IMR-90 (cell line): ENCODE data around the gene FUT4. TPM values are rescaled to one million over a fixed set of nuclear protein-coding genes. Genes with fewer than 3 reads are reported as not detected.

Experiments
- ATAC-seq: fragments of 200-7000 bp; cut with Tn5 transposase; 2 replicates; pipeline ENCODE4 v1.9.1; 2020; ENCODE audit warnings: low read depth, mild to moderate bottlenecking, moderate library complexity
- BruUV-seq: library from RNA; stranded (reverse); fragments of 400-500 nt; replicated peaks from 2 replicates; lab custom pipeline; 2021; lab: Mats Ljungman, UMichigan
- CTCF ChIA-PET: fragments of 300-600 bp; formaldehyde crosslinking; extraction: SDS; loops from one replicate; lab custom pipeline; 2021; ENCODE audit warnings: antibody characterized with exemption; lab: Yijun Ruan, JAX
- POLR2A ChIA-PET: fragments of 300-600 bp; sonication (Branson Sonifier 250); formaldehyde crosslinking; loops from one replicate; lab custom pipeline; 2022; ENCODE audit warnings: antibody characterized with exemption; ENCODE audit not compliant: unreplicated experiment; lab: Charles Lee
- DNase-seq: peaks from one replicate; pipeline ENCODE4 v3.0.0; 2013
- H2AFZ ChIP-seq: replicated peaks from 2 replicates; pipeline ENCODE3; 2013; ENCODE audit warnings: low read length, mild to moderate bottlenecking; ENCODE audit not compliant: poor library complexity
- H2AK5ac ChIP-seq: 2 replicates; pipeline ENCODE4 v1.6.1; 2013; ENCODE audit warnings: low read depth, low read length, inconsistent platforms
- H2AK9ac ChIP-seq: replicated peaks from 2 replicates; pipeline ENCODE3; 2013; ENCODE audit warnings: mild to moderate bottlenecking, low read depth, low read length, moderate library complexity; ENCODE audit not compliant: poor library complexity
- H2BK120ac ChIP-seq: 2 replicates; pipeline ENCODE4 v1.6.1; 2013; ENCODE audit warnings: low read depth, low read length, inconsistent platforms
- H2BK15ac ChIP-seq: 3 replicates; pipeline ENCODE4 v1.6.1; 2013; ENCODE audit warnings: low read depth, low read length, inconsistent platforms
- H2BK20ac ChIP-seq: 2 replicates; pipeline ENCODE4 v1.6.1; 2013; ENCODE audit warnings: low read depth, mild to moderate bottlenecking, inconsistent platforms, low read length, moderate library complexity
- H2BK5ac ChIP-seq: 2 replicates; pipeline ENCODE4 v1.6.1; 2013; ENCODE audit warnings: mild to moderate bottlenecking, low read depth, low read length, inconsistent platforms; ENCODE audit not compliant: poor library complexity, severe bottlenecking
- H3K14ac ChIP-seq: replicated peaks from 2 replicates; pipeline ENCODE4 v1.6.1; 2013; ENCODE audit warnings: low read depth, low read length, inconsistent platforms
- H3K18ac ChIP-seq: 2 replicates; pipeline ENCODE4 v1.6.1; 2013; ENCODE audit warnings: low read depth, low read length, control low read depth
- H3K23ac ChIP-seq: 2 replicates; pipeline ENCODE4 v1.6.1; 2013; ENCODE audit warnings: low read depth, low read length, inconsistent platforms
- H3K27ac ChIP-seq: 2 replicates; pipeline ENCODE4 v1.5.1; 2013; ENCODE audit warnings: mild to moderate bottlenecking, control low read depth, low read length; ENCODE audit not compliant: insufficient read depth
- H3K27me3 ChIP-seq: 2 replicates; pipeline ENCODE4 v1.6.1; 2013; ENCODE audit warnings: low read length; ENCODE audit not compliant: control insufficient read depth, insufficient read depth
- H3K36me3 ChIP-seq: 2 replicates; pipeline ENCODE4 v1.6.1; 2013; ENCODE audit warnings: low read length, mixed read lengths; ENCODE audit not compliant: control insufficient read depth, insufficient read depth
- H3K4ac ChIP-seq: 2 replicates; pipeline ENCODE4 v1.6.1; 2013; ENCODE audit warnings: low read depth, low read length, inconsistent platforms
- H3K4me1 ChIP-seq: 2 replicates; pipeline ENCODE4 v1.6.1; 2013; ENCODE audit warnings: low read length, mixed read lengths; ENCODE audit not compliant: control insufficient read depth, insufficient read depth
- H3K4me2 ChIP-seq: 2 replicates; pipeline ENCODE4 v1.6.1; 2013; ENCODE audit warnings: low read depth, mild to moderate bottlenecking, control low read depth, low read length, moderate library complexity
- H3K4me3 ChIP-seq: 2 replicates; pipeline ENCODE4 v1.5.1; 2013; ENCODE audit warnings: low read depth, mild to moderate bottlenecking, control low read depth, low read length, moderate library complexity; ENCODE audit not compliant: insufficient read depth
- H3K56ac ChIP-seq: 2 replicates; pipeline ENCODE4 v1.6.1; 2013; ENCODE audit warnings: low read length, inconsistent platforms; ENCODE audit not compliant: insufficient read depth; ENCODE audit errors: extremely low read depth
- H3K79me1 ChIP-seq, 2 experiments: 2 replicates each; pipeline ENCODE4 v1.6.1; 2013; ENCODE audit warnings: low read length in 2 of 2, inconsistent platforms in 1 of 2, low read depth in 1 of 2
- H3K9ac ChIP-seq: 2 replicates; pipeline ENCODE4 v1.6.1; 2013; ENCODE audit warnings: low read depth, low read length, control low read depth
- H3K9me1 ChIP-seq: 2 replicates; pipeline ENCODE4 v1.6.1; 2013; ENCODE audit warnings: low read length, inconsistent platforms; ENCODE audit not compliant: insufficient read depth
- H3K9me3 ChIP-seq: 2 replicates; pipeline ENCODE4 v1.6.1; 2013; ENCODE audit warnings: low read length; ENCODE audit not compliant: control insufficient read depth, insufficient read depth
- H4K20me1 ChIP-seq: 2 replicates; pipeline ENCODE4 v1.6.1; 2013; ENCODE audit warnings: low read length, inconsistent platforms; ENCODE audit not compliant: insufficient read depth
- H4K5ac ChIP-seq: 2 replicates; pipeline ENCODE4 v1.6.1; 2013; ENCODE audit warnings: mild to moderate bottlenecking, low read depth, low read length, control low read depth
- H4K8ac ChIP-seq, 2 experiments: 2 replicates each; pipeline ENCODE4 v1.6.1; 2013; ENCODE audit warnings: low read depth in 2 of 2, low read length in 2 of 2, control low read depth in 1 of 2, inconsistent platforms in 1 of 2
- H4K91ac ChIP-seq: 2 replicates; pipeline ENCODE4 v1.6.1; 2013; ENCODE audit warnings: low read depth, low read length, inconsistent platforms; ENCODE audit not compliant: insufficient read depth
- FOS ChIP-seq: fragments of 150-350 bp; IDR thresholded peaks from 2 replicates; pipeline ENCODE4 v1.6.1; 2016; ENCODE audit warnings: low read depth, low read length
- MAFK ChIP-seq: IDR thresholded peaks from 2 replicates; pipeline ENCODE4 v1.6.1; 2012; ENCODE audit warnings: low read depth, low read length, improper control_type of control experiment
- MAZ ChIP-seq: IDR thresholded peaks from 2 replicates; pipeline ENCODE4 v1.6.1; 2012; ENCODE audit warnings: low read depth, mild to moderate bottlenecking, low read length, improper control_type of control experiment, moderate library complexity, borderline replicate concordance
- NFE2L2 ChIP-seq: fragments of 150-350 bp; IDR thresholded peaks from 2 replicates; pipeline ENCODE4 v1.6.1; 2016; ENCODE audit warnings: low read depth, mild to moderate bottlenecking, low read length
- RAD21 ChIP-seq: IDR thresholded peaks from 2 replicates; pipeline ENCODE4 v1.6.1; 2012; ENCODE audit warnings: low read length, improper control_type of control experiment
- RCOR1 ChIP-seq: IDR thresholded peaks from 2 replicates; pipeline ENCODE4 v1.6.1; 2012; ENCODE audit warnings: mild to moderate bottlenecking, low read length, improper control_type of control experiment; ENCODE audit not compliant: insufficient replicate concordance
- SMC3 ChIP-seq: fragments of 150-350 bp; IDR thresholded peaks from 2 replicates; pipeline ENCODE4 v1.6.1; 2016; ENCODE audit warnings: low read depth, mild to moderate bottlenecking, antibody characterized with exemption, low read length, moderate library complexity
- WGBS, 2 experiments: methylation state at CpG; one replicate each; pipeline versions ENCODE4 v1.1.5 to v1.1.7; 2013; ENCODE audit warnings: missing lambda C conversion rate in 2 of 2; ENCODE audit not compliant: insufficient read length in 1 of 2; ENCODE audit errors: extremely low coverage in 2 of 2; 5-methylcytosine and 5-hydroxymethylcytosine counted together
- dilution Hi-C: fragments of 300-500 bp; cut with HindIII; formaldehyde crosslinking; loops from one replicate; pipeline ENCODE4 v1.14.3; 2018; ENCODE audit warnings: low sequenced_read_pairs; ENCODE audit not compliant: unreplicated experiment
- in situ Hi-C: fragments of 300-500 bp; cut with MboI; formaldehyde crosslinking; loops from 3 replicates; pipeline ENCODE4 v1.14.3; 2019; ENCODE audit warnings: low sequenced_read_pairs, inconsistent platforms, mixed read lengths
- intact Hi-C: fragments of 100-400 bp; cut with micrococcal nuclease; formaldehyde crosslinking; loops from 2 replicates; pipeline ENCODE4 v1.10.0; 2022
- polyA plus RNA-seq, 3 experiments: library from polyadenylated mRNA; depleted of rRNA; stranded (reverse); fragments of >200 nt; gene quantifications; 2 replicates each; pipeline ENCODE4 v1.2.3, GENCODE V29; 2012; ENCODE audit warnings: low replicate concordance in 1 of 3
- total RNA-seq: library from RNA; depleted of rRNA; stranded (reverse); fragments of >200 nt; gene quantifications from 2 replicates; pipeline ENCODE4 v1.2.3, GENCODE V29; 2012
- TF ChIP-seq, protein P1 (sequence below): conservative IDR thresholded peaks from 2 replicates; pipeline ENCODE4 v1.5.1; 2012; ENCODE audit warnings: mild to moderate bottlenecking, low read depth, low read length, improper control_type of control experiment

FUT4 gene
- total and polyA plus RNA-seq, 2 of the 4 experiments (the other 2 are of a cell fraction), result 2.2 to 2.4 TPM

DNA sequence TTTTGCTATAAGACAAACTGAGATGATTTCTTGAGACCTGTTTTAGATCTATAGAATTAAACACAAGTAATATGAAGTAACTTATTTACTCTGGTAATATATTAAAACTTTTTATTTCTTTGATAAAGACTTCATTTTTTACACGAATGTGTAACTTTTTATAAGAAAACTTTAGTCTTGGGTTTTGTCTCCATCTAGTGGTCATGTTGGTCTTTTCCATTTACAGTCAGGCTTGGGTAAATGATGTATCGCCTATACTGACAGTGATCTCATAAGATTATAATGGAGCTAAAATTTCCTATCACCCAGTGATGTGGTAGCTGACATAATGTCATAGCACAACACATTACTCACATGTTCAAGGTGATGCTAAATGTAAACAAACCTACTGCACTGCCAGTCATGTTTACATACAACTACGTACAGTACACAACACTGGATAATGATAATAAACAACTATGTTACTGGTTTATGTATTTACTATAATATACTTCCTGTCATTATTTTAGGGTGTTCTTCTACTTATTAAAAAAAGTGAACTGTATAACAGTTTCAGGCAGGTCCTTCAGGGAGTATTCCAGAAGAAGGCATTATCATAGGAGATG, 38.9 kb upstream of the FUT4 start:
- no peak overlapping the region for H3K23ac ChIP-seq
- H2BK15ac ChIP-seq, result no peak overlapping the region
- H3K27ac ChIP-seq, result no peak overlapping the region
- ChIA-PET POLR2A (interaction anchor here (0.6 kb wide), 1 partner anchor 10 kb away, joined by 3 read pairs; no protein-coding TSS in a partner anchor), CTCF (interaction anchor here (0.7 to 1.4 kb wide), 7 partner anchors 10 to 609 kb away, joined by 3 to 7 read pairs (median 4); no protein-coding TSS in a partner anchor)
- no peak overlapping the region for H3K4me2 ChIP-seq
- H3K9me3 ChIP-seq, result no peaks in the 10 kb centered on the region
- TF ChIP-seq FOS (no peak), MAZ (no peak), RCOR1 (no peak), SMC3 (peak; percentile 67), NFE2L2 (no peak), RAD21 (peak; percentile 78), MAFK (no peak)
- TF ChIP-seq, protein P1, sequence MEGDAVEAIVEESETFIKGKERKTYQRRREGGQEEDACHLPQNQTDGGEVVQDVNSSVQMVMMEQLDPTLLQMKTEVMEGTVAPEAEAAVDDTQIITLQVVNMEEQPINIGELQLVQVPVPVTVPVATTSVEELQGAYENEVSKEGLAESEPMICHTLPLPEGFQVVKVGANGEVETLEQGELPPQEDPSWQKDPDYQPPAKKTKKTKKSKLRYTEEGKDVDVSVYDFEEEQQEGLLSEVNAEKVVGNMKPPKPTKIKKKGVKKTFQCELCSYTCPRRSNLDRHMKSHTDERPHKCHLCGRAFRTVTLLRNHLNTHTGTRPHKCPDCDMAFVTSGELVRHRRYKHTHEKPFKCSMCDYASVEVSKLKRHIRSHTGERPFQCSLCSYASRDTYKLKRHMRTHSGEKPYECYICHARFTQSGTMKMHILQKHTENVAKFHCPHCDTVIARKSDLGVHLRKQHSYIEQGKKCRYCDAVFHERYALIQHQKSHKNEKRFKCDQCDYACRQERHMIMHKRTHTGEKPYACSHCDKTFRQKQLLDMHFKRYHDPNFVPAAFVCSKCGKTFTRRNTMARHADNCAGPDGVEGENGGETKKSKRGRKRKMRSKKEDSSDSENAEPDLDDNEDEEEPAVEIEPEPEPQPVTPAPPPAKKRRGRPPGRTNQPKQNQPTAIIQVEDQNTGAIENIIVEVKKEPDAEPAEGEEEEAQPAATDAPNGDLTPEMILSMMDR, result peak; percentile 75
- in situ Hi-C loops (loop anchor here (5.0 to 10.0 kb wide), 2 partner anchors 332 to 610 kb away; no protein-coding TSS in a partner anchor), dilution Hi-C loops (no loop called here), intact Hi-C loops (loop anchor here (1.0 to 5.0 kb wide), 3 partner anchors 609 to 1272 kb away; partner anchors contain the start of genes C11orf54 and TAF1D)
- no peaks in the 10 kb centered on the region for H4K20me1 ChIP-seq
- H3K4me1 ChIP-seq, result no peaks in the 10 kb centered on the region
- H3K36me3 ChIP-seq, result no peaks in the 10 kb centered on the region; the same call in 1 of the 2 replicates
- no peak overlapping the region for H4K5ac ChIP-seq
- H3K56ac ChIP-seq, result no peak overlapping the region
- H3K79me1 ChIP-seq, result no peaks in the 10 kb centered on the region
- H2AK5ac ChIP-seq, result no peak overlapping the region
- H4K8ac ChIP-seq, result no peak overlapping the region
- H2BK120ac ChIP-seq, result no peak overlapping the region
- no peak overlapping the region for H2BK5ac ChIP-seq
- no CpG with 5 or more reads among the region's 3 CpGs for WGBS, 2 experiments
- no peak overlapping the region for H3K14ac ChIP-seq
- H3K9ac ChIP-seq, result no peak overlapping the region
- no peak overlapping the region for H3K18ac ChIP-seq
- no peak overlapping the region for H3K4ac ChIP-seq
- H2AFZ ChIP-seq, result no peak overlapping the region
- peak; percentile 67 for ATAC-seq
- BruUV-seq, result no TSS peak
- no peaks in the 10 kb centered on the region; the same call in 1 of the 2 replicates for H3K27me3 ChIP-seq
- H2AK9ac ChIP-seq, result no peak overlapping the region
- no peak overlapping the region for H3K4me3 ChIP-seq
- H2BK20ac ChIP-seq, result no peak overlapping the region
- H3K9me1 ChIP-seq, result no peaks in the 10 kb centered on the region
- peak; percentile 68 for DNase-seq
- no peak overlapping the region for H4K91ac ChIP-seq
